ENCODE measurements around the gene TMPRSS5. TPM values are rescaled to one million over a fixed set of nuclear protein-coding genes. Genes with fewer than 3 reads are reported as not detected.

Gene TMPRSS5
- total RNA-seq, 1 experiment from 2014 or later: 0.71 TPM

- no peak for DNase-seq (ENCODE audit: low read depth, low spot score)
- no peak overlapping the region for H2AFZ ChIP-seq (ENCODE audit: low read depth, low read length, poor library complexity, severe bottlenecking)
- H3K9me2 ChIP-seq (ENCODE audit: insufficient read depth): no peaks in the 10 kb centered on the region
- H3K4me2 ChIP-seq (ENCODE audit: low read length): no peak overlapping the region
- no peak for ATAC-seq
- H3K36me3 ChIP-seq (ENCODE audit: control insufficient read depth in 1 of 2, insufficient read depth in 2 of 2, low read length in 2 of 2): no peaks in the 10 kb centered on the region
- ChIA-PET CTCF (no interaction called here), POLR2A (no interaction called here), RAD21 (ENCODE audit: low non-redundant PET in 1 of 2, low total read pairs in 2 of 2, uncharacterized antibody in 2 of 2, unreplicated experiment in 2 of 2) (no interaction called here)
- H3K4me3 ChIP-seq (replicated peaks in 1 of 2; ENCODE audit: low read depth in 1 of 2, low read length in 2 of 2): no peak overlapping the region
- H3K9me3 ChIP-seq (ENCODE audit: control insufficient read depth in 1 of 2, insufficient read depth in 1 of 2, low read depth in 1 of 2, low read length in 2 of 2): peaks cover 0 to 5% of the 10 kb centered on the region in 2 experiments; a peak in 1 of 4 replicates
- H3K27ac ChIP-seq (ENCODE audit: low read depth, low read length): no peak overlapping the region
- no peaks in the 10 kb centered on the region for H3K27me3 ChIP-seq (ENCODE audit: insufficient read depth, low read length)
- intact Hi-C loops (cut with micrococcal nuclease): no loop called here
- no peak for TF ChIP-seq CBX3 (IDR thresholded peaks at IDR 0.05; ENCODE audit: low read depth)
- no peak for TF ChIP-seq EZH2phosphoT487 (IDR thresholded peaks at IDR 0.05; ENCODE audit: borderline replicate concordance)
- H3K79me2 ChIP-seq (ENCODE audit: insufficient read depth, low read length): no peaks in the 10 kb centered on the region
- no peaks in the 10 kb centered on the region for H4K20me1 ChIP-seq (ENCODE audit: insufficient read depth)
- H3K4me1 ChIP-seq (ENCODE audit: control insufficient read depth in 1 of 2, insufficient read depth in 2 of 2, low read length in 2 of 2): no peaks in the 10 kb centered on the region
- no TSS peak for BruUV-seq (replicated peaks)
- no peak overlapping the region for H3K9ac ChIP-seq (ENCODE audit: low read length)
These were observed 41.0 kb downstream of the TMPRSS5 start for GRCh38 chr11:113664981-113665710.

DNA sequence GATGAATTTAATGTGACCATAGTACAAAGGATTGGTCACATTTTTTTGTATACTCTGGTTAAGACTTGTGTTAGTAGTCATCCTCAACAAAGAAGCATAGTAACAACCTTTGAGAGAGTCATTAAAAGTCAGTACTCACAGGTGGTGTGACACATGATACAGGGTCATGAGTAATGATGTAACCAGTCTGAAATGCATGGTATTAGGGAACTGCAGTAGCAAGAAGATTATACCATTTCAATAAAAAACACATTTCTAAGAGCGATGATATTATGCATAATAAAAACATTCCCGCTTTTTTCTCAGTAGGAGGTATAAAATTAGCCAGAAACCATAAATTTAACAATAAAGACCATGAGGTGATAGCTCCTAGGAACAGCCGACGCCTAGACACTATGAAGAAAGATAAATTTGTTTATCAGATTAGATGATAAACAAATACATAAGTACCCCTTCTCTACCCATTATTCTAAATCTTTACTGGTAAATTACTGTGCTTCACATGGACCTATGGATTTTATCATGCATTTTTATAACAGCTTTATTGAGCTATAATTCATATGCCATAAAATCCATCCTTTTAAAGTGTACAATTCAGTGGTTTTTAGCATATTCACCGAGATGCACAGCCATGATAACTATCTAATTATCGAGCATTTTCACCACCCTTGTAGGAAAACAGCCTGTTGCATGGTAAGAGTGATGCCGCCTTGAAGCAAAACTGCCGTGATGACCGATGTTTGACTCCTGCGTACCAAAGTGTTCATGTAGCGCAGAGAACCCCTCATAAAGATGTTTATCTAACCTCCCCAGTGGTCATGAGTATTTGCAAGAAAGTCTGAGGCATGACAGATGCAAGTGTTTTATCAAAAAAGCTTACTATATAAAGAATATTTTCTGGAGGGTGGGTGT lies 41.8 kb downstream of the TMPRSS5 start:
- Histone ChIP-seq H3K4me3 (replicated peaks in 1 of 2; ENCODE audit: low read depth in 1 of 2, low read length in 2 of 2) (no peak overlapping the region), H3K4me2 (ENCODE audit: low read length) (no peak overlapping the region), H3K27ac (ENCODE audit: low read depth, low read length) (no peak overlapping the region), H3K36me3 (ENCODE audit: control insufficient read depth in 1 of 2, insufficient read depth in 2 of 2, low read length in 2 of 2) (no peaks in the 10 kb centered on the region), H3K9me2 (ENCODE audit: insufficient read depth) (no peaks in the 10 kb centered on the region), H2AFZ (ENCODE audit: low read depth, low read length, poor library complexity, severe bottlenecking) (no peak overlapping the region), H3K79me2 (ENCODE audit: insufficient read depth, low read length) (no peaks in the 10 kb centered on the region), H3K27me3 (ENCODE audit: insufficient read depth, low read length) (no peaks in the 10 kb centered on the region), H4K20me1 (ENCODE audit: insufficient read depth) (no peaks in the 10 kb centered on the region), H3K4me1 (ENCODE audit: control insufficient read depth in 1 of 2, insufficient read depth in 2 of 2, low read length in 2 of 2) (no peaks in the 10 kb centered on the region), H3K9ac (ENCODE audit: low read length) (no peak overlapping the region), H3K9me3 (ENCODE audit: control insufficient read depth in 1 of 2, insufficient read depth in 1 of 2, low read depth in 1 of 2, low read length in 2 of 2) (peaks cover 0 to 5% of the 10 kb centered on the region in 2 experiments; a peak in 1 of 4 replicates)
- intact Hi-C loops (cut with micrococcal nuclease): no loop called here
- ATAC-seq (peak; percentile 46; the same call in 1 of the 2 replicates), DNase-seq (ENCODE audit: low read depth, low spot score) (peak; percentile 7)
- no peak for TF ChIP-seq TCF7L2 (IDR thresholded peaks at IDR 0.05; ENCODE audit: borderline replicate concordance, extremely low read depth, insufficient read depth, insufficient read length)
- TF ChIP-seq JUND (IDR thresholded peaks at IDR 0.05): 0 out of 2 replicates have a peak, but pooled peaks have one; percentile 18
- peak; percentile 38 for TF ChIP-seq SP1 (IDR thresholded peaks at IDR 0.05; ENCODE audit: low read depth)
- TF ChIP-seq, protein P1, sequence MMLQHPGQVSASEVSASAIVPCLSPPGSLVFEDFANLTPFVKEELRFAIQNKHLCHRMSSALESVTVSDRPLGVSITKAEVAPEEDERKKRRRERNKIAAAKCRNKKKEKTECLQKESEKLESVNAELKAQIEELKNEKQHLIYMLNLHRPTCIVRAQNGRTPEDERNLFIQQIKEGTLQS (IDR thresholded peaks at IDR 0.05): 0 out of 2 replicates have a peak, but pooled peaks have one; percentile 11
- TF ChIP-seq, protein P2, sequence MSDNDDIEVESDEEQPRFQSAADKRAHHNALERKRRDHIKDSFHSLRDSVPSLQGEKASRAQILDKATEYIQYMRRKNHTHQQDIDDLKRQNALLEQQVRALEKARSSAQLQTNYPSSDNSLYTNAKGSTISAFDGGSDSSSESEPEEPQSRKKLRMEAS (IDR thresholded peaks at IDR 0.05): 0 out of 2 replicates have a peak, but pooled peaks have one; percentile 18
- no peak for TF ChIP-seq FOSL1 (IDR thresholded peaks at IDR 0.05; ENCODE audit: low read depth)
- no peak for TF ChIP-seq SRF (IDR thresholded peaks at IDR 0.05; ENCODE audit: low read depth)
- TF ChIP-seq, protein P3, sequence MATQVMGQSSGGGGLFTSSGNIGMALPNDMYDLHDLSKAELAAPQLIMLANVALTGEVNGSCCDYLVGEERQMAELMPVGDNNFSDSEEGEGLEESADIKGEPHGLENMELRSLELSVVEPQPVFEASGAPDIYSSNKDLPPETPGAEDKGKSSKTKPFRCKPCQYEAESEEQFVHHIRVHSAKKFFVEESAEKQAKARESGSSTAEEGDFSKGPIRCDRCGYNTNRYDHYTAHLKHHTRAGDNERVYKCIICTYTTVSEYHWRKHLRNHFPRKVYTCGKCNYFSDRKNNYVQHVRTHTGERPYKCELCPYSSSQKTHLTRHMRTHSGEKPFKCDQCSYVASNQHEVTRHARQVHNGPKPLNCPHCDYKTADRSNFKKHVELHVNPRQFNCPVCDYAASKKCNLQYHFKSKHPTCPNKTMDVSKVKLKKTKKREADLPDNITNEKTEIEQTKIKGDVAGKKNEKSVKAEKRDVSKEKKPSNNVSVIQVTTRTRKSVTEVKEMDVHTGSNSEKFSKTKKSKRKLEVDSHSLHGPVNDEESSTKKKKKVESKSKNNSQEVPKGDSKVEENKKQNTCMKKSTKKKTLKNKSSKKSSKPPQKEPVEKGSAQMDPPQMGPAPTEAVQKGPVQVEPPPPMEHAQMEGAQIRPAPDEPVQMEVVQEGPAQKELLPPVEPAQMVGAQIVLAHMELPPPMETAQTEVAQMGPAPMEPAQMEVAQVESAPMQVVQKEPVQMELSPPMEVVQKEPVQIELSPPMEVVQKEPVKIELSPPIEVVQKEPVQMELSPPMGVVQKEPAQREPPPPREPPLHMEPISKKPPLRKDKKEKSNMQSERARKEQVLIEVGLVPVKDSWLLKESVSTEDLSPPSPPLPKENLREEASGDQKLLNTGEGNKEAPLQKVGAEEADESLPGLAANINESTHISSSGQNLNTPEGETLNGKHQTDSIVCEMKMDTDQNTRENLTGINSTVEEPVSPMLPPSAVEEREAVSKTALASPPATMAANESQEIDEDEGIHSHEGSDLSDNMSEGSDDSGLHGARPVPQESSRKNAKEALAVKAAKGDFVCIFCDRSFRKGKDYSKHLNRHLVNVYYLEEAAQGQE (IDR thresholded peaks at IDR 0.05; ENCODE audit: low read depth): no peak
- POLR2A ChIA-PET: no interaction called here
- RAD21 ChIA-PET (ENCODE audit: low non-redundant PET in 1 of 2, low total read pairs in 2 of 2, uncharacterized antibody in 2 of 2, unreplicated experiment in 2 of 2): no interaction called here
- BruUV-seq (replicated peaks): no TSS peak
- CTCF ChIA-PET: no interaction called here
